Testis (tissue), 3 donors: ENCODE measurements around the gene KIF16B. TPM values are rescaled to one million over a fixed set of nuclear protein-coding genes. Genes with fewer than 3 reads are reported as not detected.

Experiments
- DNase-seq: peaks from one replicate; pipeline ENCODE4 v3.0.0-alpha.2; 2019
- H3K27ac ChIP-seq, 2 donors: fragments of 200-600 bp; sonication (generic); one replicate each; pipeline ENCODE4 v1.5.1; 2019
- H3K27me3 ChIP-seq: fragments of 200-600 bp; sonication (generic); one replicate; pipeline ENCODE4 v1.5.1; 2019
- H3K36me3 ChIP-seq: fragments of 200-600 bp; sonication (generic); one replicate; pipeline ENCODE4 v1.5.1; 2017; ENCODE audit warnings: low read depth; ENCODE audit errors: missing control alignments
- H3K4me1 ChIP-seq: fragments of 200-600 bp; sonication (generic); one replicate; pipeline ENCODE4 v1.5.1; 2019
- H3K4me3 ChIP-seq, 2 donors: fragments of 200-600 bp; sonication (generic); one replicate each; pipeline ENCODE4 v1.5.1; 2017 to 2019
- H3K9me3 ChIP-seq: fragments of 200-600 bp; sonication (generic); one replicate; pipeline ENCODE4 v1.5.1; 2017
- CTCF ChIP-seq, 3 experiments: fragments of 450-650 bp in 2 of 3; fragments of 200-600 bp in 1 of 3; sonication (generic) in 1 of 3; IDR thresholded peaks; one replicate each; pipeline ENCODE4 v1.5.1; 2016 to 2019; ENCODE audit warnings: antibody characterized with exemption in 3 of 3, mild to moderate bottlenecking in 2 of 3, moderate library complexity in 1 of 3
- POLR2A ChIP-seq: fragments of 450-650 bp; IDR thresholded peaks from one replicate; pipeline ENCODE4 v1.6.1; 2017; ENCODE audit warnings: antibody characterized with exemption, mild to moderate bottlenecking, moderate library complexity
- WGBS, 2 donors: methylation state at CpG; one replicate each; pipeline ENCODE4 v1.1.5; 2018; 5-methylcytosine and 5-hydroxymethylcytosine counted together
- intact Hi-C: fragments of 100-400 bp; cut with DNase I; formaldehyde crosslinking; loops from one replicate; pipeline ENCODE4 v1.15.1; 2023; ENCODE audit warnings: low total_unique reads
- polyA plus RNA-seq: library from polyadenylated mRNA; stranded (reverse); fragments of 350-450 nt; fragmentation: Illumina TruSeq; extraction: RNeasy Lipid Tissue Mini Kit (QIAGEN cat#74804); gene quantifications from one replicate; pipeline ENCODE4 v1.2.3, GENCODE V29; 2014; ENCODE audit warnings: low read depth, low replicate concordance; ENCODE audit not compliant: insufficient read depth
- total RNA-seq, 2 donors: library from RNA; depleted of rRNA; stranded (reverse); fragments of >200 nt; gene quantifications; one replicate each; pipeline ENCODE4 v1.2.3, GENCODE V29; 2016

The KIF16B gene
- total and polyA plus RNA-seq, 3 donors from 2014 or later, result 10.2 to 25.5 (median 22.3) TPM

- H3K27ac ChIP-seq, result no peak overlapping the region
- no peaks in the 10 kb centered on the region for H3K36me3 ChIP-seq
Observed at GRCh38 chr20:16352751-16353416, 220.4 kb downstream of the KIF16B start.

GRCh38 chr20:16352321-16352720 lies 220.9 kb downstream of the KIF16B start:
- TF ChIP-seq CTCF (IDR thresholded peaks at IDR 0.05) (no peak), POLR2A (no peak)
- WGBS, 2 donors, result 82 to 87% methylated on average over 4 of the region's 4 CpGs

More at GRCh38 chr20:16352751-16353416, 220.4 kb downstream of the KIF16B start:
- no peak for DNase-seq
- Histone ChIP-seq H3K4me3 (no peak overlapping the region), H3K4me1 (no peaks in the 10 kb centered on the region), H3K9me3 (no peaks in the 10 kb centered on the region), H3K27me3 (no peaks in the 10 kb centered on the region)
- TF ChIP-seq POLR2A, result no peak
- no peak for TF ChIP-seq CTCF (IDR thresholded peaks at IDR 0.05)
- 95 to 97% methylated on average over 5 of the region's 5 CpGs for WGBS, 2 donors
- intact Hi-C loops, result no loop called here

GRCh38 chr20:16351415-16351814 lies 221.8 kb downstream of the KIF16B start:
- Histone ChIP-seq H3K9me3 (no peaks in the 10 kb centered on the region), H3K36me3 (no peaks in the 10 kb centered on the region), H3K27me3 (no peaks in the 10 kb centered on the region), H3K4me3 (no peak overlapping the region), H3K27ac (no peak overlapping the region), H3K4me1 (no peaks in the 10 kb centered on the region)
- intact Hi-C loops, result no loop called here
- TF ChIP-seq POLR2A, result no peak
- TF ChIP-seq CTCF (IDR thresholded peaks at IDR 0.05), result no peak
- WGBS, 2 donors, result 78 to 87% methylated on average over 8 to 9 of the region's 9 CpGs
- DNase-seq, result no peak

More at GRCh38 chr20:16352321-16352720, 220.9 kb downstream of the KIF16B start:
- intact Hi-C loops, result no loop called here
- no peak for DNase-seq
- H3K36me3 ChIP-seq, result no peaks in the 10 kb centered on the region
- H3K27ac ChIP-seq, result no peak overlapping the region
- no peaks in the 10 kb centered on the region for H3K27me3 ChIP-seq
- H3K4me3 ChIP-seq, result no peak overlapping the region
- no peaks in the 10 kb centered on the region for H3K4me1 ChIP-seq
- H3K9me3 ChIP-seq, result no peaks in the 10 kb centered on the region

- WGBS, 2 donors, result 93% methylated on average over 9 to 11 of the region's 11 CpGs
- no peaks in the 10 kb centered on the region for H3K9me3 ChIP-seq
- H3K4me1 ChIP-seq, result no peaks in the 10 kb centered on the region
- H3K27me3 ChIP-seq, result no peaks in the 10 kb centered on the region
- H3K36me3 ChIP-seq, result no peaks in the 10 kb centered on the region
- no peak overlapping the region for H3K4me3 ChIP-seq
- no peak overlapping the region for H3K27ac ChIP-seq
- TF ChIP-seq POLR2A, result no peak
- no peak for TF ChIP-seq CTCF (IDR thresholded peaks at IDR 0.05)
- no peak for DNase-seq
- intact Hi-C loops, result no loop called here
Observed at GRCh38 chr20:16350465-16350864, 222.8 kb downstream of the KIF16B start.
